Activated CD4-positive, alpha-beta T cell treated with anti-CD3 and anti-CD28 coated beads, Interleukin-2, amount 50 U/mL, for 16 hours (primary cell): ENCODE results near the gene HNF4A.
"Not testable (repeated sequence)": the region's sequence is repeated elsewhere in the genome, so short reads cannot be mapped to it uniquely, and the experiment has no call there.

ENCODE experiments used
- DNase-seq: peaks from one replicate; pipeline ENCODE4 v3.0.0-alpha.2; 2020

The HNF4A gene

GRCh38 chr20:44345941-44346340 is 9.6 kb upstream of the HNF4A start:
- DNase-seq, result not testable (repeated sequence)

- DNase-seq, result no peak
These were observed 7.3 kb upstream of the HNF4A start for GRCh38 chr20:44348168-44348659.

GRCh38 chr20:44349349-44349748 is 6.2 kb upstream of the HNF4A start:
- no peak for DNase-seq

GRCh38 chr20:44350567-44350966 is 4.9 kb upstream of the HNF4A start:
- no peak for DNase-seq

GRCh38 chr20:44354979-44355497 is 461 bp upstream of the HNF4A start:
- DNase-seq, result no peak

- DNase-seq, result no peak
These were observed 839 bp downstream of the HNF4A start for GRCh38 chr20:44356353-44356723.

GRCh38 chr20:44357020-44357419 is 1.5 kb downstream of the HNF4A start:
- no peak for DNase-seq

- DNase-seq, result no peak
These were observed 2.1 kb downstream of the HNF4A start for GRCh38 chr20:44357555-44358125.

- no peak for DNase-seq
These were observed 3.3 kb downstream of the HNF4A start for GRCh38 chr20:44358776-44359175.

GRCh38 chr20:44360221-44360620 is 4.7 kb downstream of the HNF4A start:
- DNase-seq, result no peak

- no peak for DNase-seq
These were observed 5.5 kb downstream of the HNF4A start for GRCh38 chr20:44361021-44361420.

GRCh38 chr20:44362466-44362940 is 7.0 kb downstream of the HNF4A start:
- DNase-seq, result no peak

GRCh38 chr20:44364068-44364467 is 8.6 kb downstream of the HNF4A start:
- no peak for DNase-seq

GRCh38 chr20:44364780-44365179 is 9.3 kb downstream of the HNF4A start:
- DNase-seq, result no peak

GRCh38 chr20:44367746-44368145 is 12.2 kb downstream of the HNF4A start:
- no peak for DNase-seq

- DNase-seq, result no peak
These were observed 15.2 kb downstream of the HNF4A start for GRCh38 chr20:44370639-44371218.

- DNase-seq, result no peak
These were observed 27.1 kb downstream of the HNF4A start for GRCh38 chr20:44382641-44383040.

GRCh38 chr20:44384423-44385027 is 29.0 kb downstream of the HNF4A start:
- DNase-seq, result peak; percentile 77

GRCh38 chr20:44388466-44389023 is 33.0 kb downstream of the HNF4A start:
- peak; percentile 76 for DNase-seq

GRCh38 chr20:44389871-44390270 is 34.4 kb downstream of the HNF4A start:
- no peak for DNase-seq

GRCh38 chr20:44390280-44390679 is 34.8 kb downstream of the HNF4A start:
- no peak for DNase-seq

GRCh38 chr20:44392088-44392775 is 36.7 kb downstream of the HNF4A start:
- DNase-seq, result no peak
